Neural progenitor cell (in vitro differentiated cells): Measurements from ENCODE around the gene BTC. TPM values are rescaled to one million over a fixed set of nuclear protein-coding genes. Genes with fewer than 3 reads are reported as not detected.

ENCODE experiments used
- DNase-seq: peaks from one replicate; pipeline ENCODE4 v3.0.0-alpha.2; 2016; ENCODE audit warnings: low spot score
- H2AFZ ChIP-seq: fragments of 200-600 bp; sonication (generic); replicated peaks from 2 replicates; pipeline ENCODE4 v1.6.1; 2016; ENCODE audit warnings: antibody characterized with exemption
- H3F3A ChIP-seq: fragments of 200-600 bp; sonication (generic); 2 replicates; pipeline ENCODE4 v1.6.1; 2016; ENCODE audit warnings: antibody characterized with exemption, low read depth
- H3K27ac ChIP-seq: fragments of 200-600 bp; sonication (generic); 2 replicates; pipeline ENCODE4 v1.5.1; 2016; ENCODE audit warnings: mild to moderate bottlenecking
- H3K27me3 ChIP-seq: fragments of 200-600 bp; sonication (generic); 2 replicates; pipeline ENCODE4 v1.6.1; 2016; ENCODE audit warnings: mild to moderate bottlenecking, moderate library complexity
- H3K36me3 ChIP-seq: fragments of 200-600 bp; sonication (generic); 2 replicates; pipeline ENCODE4 v1.5.1; 2016
- H3K4me1 ChIP-seq: fragments of 200-600 bp; sonication (generic); 2 replicates; pipeline ENCODE4 v1.6.1; 2016; ENCODE audit warnings: mixed run types
- H3K4me2 ChIP-seq: fragments of 200-600 bp; sonication (generic); 2 replicates; pipeline ENCODE4 v1.6.1; 2016
- H3K4me3 ChIP-seq: fragments of 200-600 bp; sonication (generic); 2 replicates; pipeline ENCODE4 v1.5.1; 2016
- H3K79me2 ChIP-seq: fragments of 200-600 bp; sonication (generic); 2 replicates; pipeline ENCODE4 v1.6.1; 2016; ENCODE audit warnings: low read depth
- H3K9ac ChIP-seq: fragments of 200-600 bp; sonication (generic); 2 replicates; pipeline ENCODE4 v1.6.1; 2016
- H3K9me3 ChIP-seq: fragments of 200-600 bp; sonication (generic); 2 replicates; pipeline ENCODE4 v1.5.1; 2016; ENCODE audit warnings: low read depth
- H4K20me1 ChIP-seq: fragments of 200-600 bp; sonication (generic); 2 replicates; pipeline ENCODE4 v1.6.1; 2016; ENCODE audit warnings: low read depth
- H3K27ac Mint-ChIP-seq: 3 replicates; pipeline ENCODE4 v1.8.0; 2021; ENCODE audit warnings: mixed read lengths
- H3K27me3 Mint-ChIP-seq: 2 replicates; pipeline ENCODE4 v1.8.0; 2022; ENCODE audit warnings: low read depth, mild to moderate bottlenecking, inconsistent platforms, moderate library complexity, mixed read lengths; ENCODE audit not compliant: insufficient read depth
- H3K36me3 Mint-ChIP-seq: 3 replicates; pipeline ENCODE4 v1.8.0; 2021; ENCODE audit warnings: mixed read lengths
- H3K4me1 Mint-ChIP-seq: 3 replicates; pipeline ENCODE4 v1.8.0; 2021; ENCODE audit warnings: mixed read lengths
- H3K4me3 Mint-ChIP-seq: 3 replicates; pipeline ENCODE4 v1.8.0; 2021; ENCODE audit warnings: mild to moderate bottlenecking, moderate library complexity, mixed read lengths
- H3K9me3 Mint-ChIP-seq: 3 replicates; pipeline ENCODE4 v1.8.0; 2020; ENCODE audit warnings: mixed read lengths
- CTCF ChIP-seq: fragments of 200-600 bp; sonication (generic); IDR thresholded peaks from 2 replicates; pipeline ENCODE4 v1.5.1; 2017; ENCODE audit warnings: antibody characterized with exemption, mild to moderate bottlenecking
- EZH2 ChIP-seq: fragments of 200-600 bp; sonication (generic); IDR thresholded peaks from 2 replicates; pipeline ENCODE4 v1.6.1; 2017; ENCODE audit warnings: antibody characterized with exemption, mild to moderate bottlenecking, moderate library complexity
- EZH2phosphoT487 ChIP-seq: fragments of 200-600 bp; sonication (generic); IDR thresholded peaks from 2 replicates; pipeline ENCODE4 v1.6.1; 2017; ENCODE audit warnings: antibody characterized with exemption
- total RNA-seq: library from RNA; depleted of rRNA; stranded (reverse); fragments of >200 nt; gene quantifications from 2 replicates; pipeline ENCODE4 v1.2.3, GENCODE V29; 2015; ENCODE audit warnings: low replicate concordance

Gene BTC
- total RNA-seq, 1 donor from 2014 or later, result 0.80 TPM

- H3K9me3 Mint-ChIP-seq, result no peaks in the 10 kb centered on the region
- no peaks in the 10 kb centered on the region for H3K79me2 ChIP-seq
- no peaks in the 10 kb centered on the region for H3K36me3 ChIP-seq
- peak; percentile 33 for DNase-seq
- H3K27ac Mint-ChIP-seq, result no peak overlapping the region
- H3K27ac ChIP-seq, result no peak overlapping the region
- H3K27me3 ChIP-seq, result no peaks in the 10 kb centered on the region
- H3K9ac ChIP-seq, result no peak overlapping the region
- peaks cover 23% of the 10 kb centered on the region for H3K4me1 ChIP-seq
- no peaks in the 10 kb centered on the region for H3K36me3 Mint-ChIP-seq
- H2AFZ ChIP-seq, result no peak overlapping the region
- no peak overlapping the region for H3K4me3 ChIP-seq
- peaks cover 26% of the 10 kb centered on the region for H3K4me1 Mint-ChIP-seq
- H3K27me3 Mint-ChIP-seq, result no peaks in the 10 kb centered on the region
- H3K4me3 Mint-ChIP-seq, result no peak overlapping the region
- H3K9me3 ChIP-seq, result no peaks in the 10 kb centered on the region
- no peak for TF ChIP-seq EZH2phosphoT487
- no peak for TF ChIP-seq EZH2
- TF ChIP-seq CTCF, result no peak
- H3K4me2 ChIP-seq, result no peak overlapping the region
- H3F3A ChIP-seq, result peaks cover 8% of the 10 kb centered on the region
- H4K20me1 ChIP-seq, result no peaks in the 10 kb centered on the region
Measured at GRCh38 chr4:74772783-74773182, 21.5 kb downstream of the BTC start.

- H3K4me1 Mint-ChIP-seq, result peaks cover 23% of the 10 kb centered on the region
- DNase-seq, result no peak
- H3K9me3 ChIP-seq, result no peaks in the 10 kb centered on the region
- no peak overlapping the region for H3K4me3 Mint-ChIP-seq
- no peak overlapping the region for H3K9ac ChIP-seq
- no peaks in the 10 kb centered on the region for H3K36me3 ChIP-seq
- no peaks in the 10 kb centered on the region for H3K79me2 ChIP-seq
- H3K27me3 ChIP-seq, result no peaks in the 10 kb centered on the region
- H3K36me3 Mint-ChIP-seq, result no peaks in the 10 kb centered on the region
- no peak overlapping the region for H3K4me2 ChIP-seq
- no peaks in the 10 kb centered on the region for H4K20me1 ChIP-seq
- H3K9me3 Mint-ChIP-seq, result no peaks in the 10 kb centered on the region
- TF ChIP-seq EZH2phosphoT487 (no peak), CTCF (no peak), EZH2 (no peak)
- no peaks in the 10 kb centered on the region for H3K27me3 Mint-ChIP-seq
- H3K4me3 ChIP-seq, result no peak overlapping the region
- H3K4me1 ChIP-seq, result peaks cover 23% of the 10 kb centered on the region
- peaks cover 8% of the 10 kb centered on the region for H3F3A ChIP-seq
- no peak overlapping the region for H2AFZ ChIP-seq
- no peak overlapping the region for H3K27ac ChIP-seq
- H3K27ac Mint-ChIP-seq, result no peak overlapping the region
Measured at GRCh38 chr4:74772106-74772505, 22.2 kb downstream of the BTC start.

- Histone ChIP-seq H3K27ac (no peak overlapping the region), H3K36me3 (no peaks in the 10 kb centered on the region), H3K79me2 (no peaks in the 10 kb centered on the region), H3K4me3 (no peak overlapping the region), H3K4me2 (no peak overlapping the region), H3K9me3 (no peaks in the 10 kb centered on the region), H3K27me3 (no peaks in the 10 kb centered on the region), H4K20me1 (no peaks in the 10 kb centered on the region), H2AFZ (peak overlapping the region; percentile 5), H3F3A (peaks cover 8% of the 10 kb centered on the region), H3K9ac (no peak overlapping the region), H3K4me1 (peaks cover 23% of the 10 kb centered on the region)
- Mint-ChIP-seq H3K9me3 (no peaks in the 10 kb centered on the region), H3K36me3 (no peaks in the 10 kb centered on the region), H3K4me3 (no peak overlapping the region), H3K27ac (no peak overlapping the region), H3K27me3 (no peaks in the 10 kb centered on the region), H3K4me1 (peaks cover 9% of the 10 kb centered on the region)
- TF ChIP-seq CTCF (no peak), EZH2 (no peak), EZH2phosphoT487 (no peak)
- DNase-seq, result no peak
Measured at GRCh38 chr4:74770226-74770910, 24.0 kb downstream of the BTC start.
